SIG-M5 (cell line): ENCODE data around the gene CORO2B.
"Not testable (repeated sequence)": the region's sequence is repeated elsewhere in the genome, so short reads cannot be mapped to it uniquely, and the experiment has no call there.

Experiments used
- DNase-seq: peaks from one replicate; lab custom pipeline; 2025; lab: John Stamatoyannopoulos, UW

The CORO2B gene

GRCh38 chr15:68590721-68591389, 12.1 kb downstream of the CORO2B start:
- no peak for DNase-seq

GRCh38 chr15:68592054-68592453, 13.3 kb downstream of the CORO2B start:
- DNase-seq = no peak

GRCh38 chr15:68592544-68592943, 13.8 kb downstream of the CORO2B start:
- DNase-seq = no peak

- no peak for DNase-seq
Observed at GRCh38 chr15:68593341-68593740, 14.5 kb downstream of the CORO2B start.

- no peak for DNase-seq
Observed at GRCh38 chr15:68593828-68594532, 15.2 kb downstream of the CORO2B start.

- DNase-seq = no peak
Observed at GRCh38 chr15:68594533-68595259, 15.9 kb downstream of the CORO2B start.

GRCh38 chr15:68595260-68595564, 16.4 kb downstream of the CORO2B start:
- DNase-seq = no peak

GRCh38 chr15:68595761-68596160, 17.0 kb downstream of the CORO2B start:
- DNase-seq = no peak

GRCh38 chr15:68596691-68597090, 17.9 kb downstream of the CORO2B start:
- DNase-seq = no peak

- DNase-seq = no peak
Observed at GRCh38 chr15:68597581-68597980, 18.8 kb downstream of the CORO2B start.

GRCh38 chr15:68598171-68599152, 19.7 kb downstream of the CORO2B start:
- DNase-seq = no peak

- DNase-seq = no peak
Observed at GRCh38 chr15:68599153-68599545, 20.4 kb downstream of the CORO2B start.

- no peak for DNase-seq
Observed at GRCh38 chr15:68599560-68600071, 20.8 kb downstream of the CORO2B start.

GRCh38 chr15:68601206-68602197, 22.7 kb downstream of the CORO2B start:
- no peak for DNase-seq

GRCh38 chr15:68602459-68603215, 23.8 kb downstream of the CORO2B start:
- no peak for DNase-seq

- DNase-seq = no peak
Observed at GRCh38 chr15:68603216-68603595, 24.4 kb downstream of the CORO2B start.

- DNase-seq = no peak
Observed at GRCh38 chr15:68603951-68604350, 25.2 kb downstream of the CORO2B start.

GRCh38 chr15:68604840-68605478, 26.2 kb downstream of the CORO2B start:
- not testable (repeated sequence) for DNase-seq

GRCh38 chr15:68606375-68606774, 27.6 kb downstream of the CORO2B start:
- no peak for DNase-seq
